HG03135 (cell line): ENCODE measurements around the gene ERP27.

Experiments
- ATAC-seq: cut with Tn5 transposase; IDR thresholded peaks from one replicate; pipeline ENCODE4 v1.9.1; 2021; ENCODE audit warnings: mild to moderate bottlenecking, moderate library complexity; ENCODE audit not compliant: unreplicated experiment

Gene ERP27

DNA sequence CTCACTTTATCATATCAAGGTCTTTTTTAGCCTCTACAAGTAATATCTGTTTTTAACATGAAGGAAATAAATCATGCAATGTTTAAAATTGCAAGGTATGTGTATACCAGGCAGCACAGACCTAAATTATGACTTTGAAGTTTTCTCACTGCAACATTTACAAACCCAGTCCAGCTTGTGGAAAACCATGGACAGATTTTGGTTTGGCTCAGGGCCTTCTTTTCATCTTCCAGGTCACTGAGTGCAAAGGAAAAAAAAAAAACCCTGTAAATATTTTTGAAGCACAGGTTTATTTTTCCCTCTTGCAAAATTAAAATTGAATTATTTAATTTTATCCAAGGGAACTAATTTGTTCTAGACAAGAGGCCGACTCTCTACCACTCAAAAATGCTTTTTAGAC lies 66.5 kb downstream of the ERP27 start:
- no peak for ATAC-seq

DNA sequence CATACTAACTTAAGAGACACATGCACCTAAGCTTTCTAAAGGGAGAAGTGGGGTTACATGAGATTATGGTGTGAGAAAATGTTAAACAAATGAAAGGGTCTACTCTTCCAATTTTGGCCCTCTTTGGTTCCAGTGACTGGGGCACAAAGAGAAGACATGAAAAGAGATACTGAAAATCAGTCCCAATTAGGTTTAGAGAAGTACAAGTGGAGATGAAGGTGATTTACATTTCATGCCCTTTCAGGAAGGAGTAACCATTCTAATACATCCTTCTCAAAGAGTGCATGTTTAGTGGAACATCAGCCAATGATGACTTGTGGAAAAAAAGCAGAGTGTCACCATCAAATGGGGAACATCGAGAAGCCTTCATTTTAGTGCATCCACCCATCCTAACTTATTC lies 67.1 kb downstream of the ERP27 start:
- no peak for ATAC-seq

DNA sequence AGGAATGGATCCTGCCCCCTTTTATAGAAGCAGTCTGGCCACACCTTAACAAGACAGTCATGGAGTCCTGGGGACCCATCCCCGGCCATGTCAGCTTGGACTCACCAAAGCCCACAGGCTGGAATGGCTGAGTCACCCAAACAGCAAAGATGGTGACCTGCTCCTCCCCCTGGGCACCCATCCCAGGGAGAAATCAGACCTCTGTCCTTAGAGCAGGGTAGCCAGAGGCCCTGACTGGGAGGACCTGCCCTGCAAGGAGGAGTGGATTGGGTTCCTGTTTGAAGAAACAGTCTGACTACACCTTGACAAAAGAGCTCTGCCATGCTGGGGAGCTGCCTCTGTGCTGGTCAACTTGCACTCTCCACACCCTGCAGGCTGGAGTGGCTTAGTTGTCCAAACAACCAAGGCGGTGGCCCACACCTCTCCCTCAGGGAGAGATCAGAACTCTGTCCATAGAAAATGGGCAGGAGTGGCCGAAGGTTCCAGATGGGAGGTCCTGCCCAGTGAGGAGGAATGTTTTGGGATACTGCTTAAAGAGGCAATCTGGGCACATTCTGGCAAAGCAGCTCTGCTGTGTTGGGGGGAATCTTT lies 69.3 kb downstream of the ERP27 start:
- no peak for ATAC-seq
